ENCODE results near the gene TAAR2.

Gene TAAR2

DNA sequence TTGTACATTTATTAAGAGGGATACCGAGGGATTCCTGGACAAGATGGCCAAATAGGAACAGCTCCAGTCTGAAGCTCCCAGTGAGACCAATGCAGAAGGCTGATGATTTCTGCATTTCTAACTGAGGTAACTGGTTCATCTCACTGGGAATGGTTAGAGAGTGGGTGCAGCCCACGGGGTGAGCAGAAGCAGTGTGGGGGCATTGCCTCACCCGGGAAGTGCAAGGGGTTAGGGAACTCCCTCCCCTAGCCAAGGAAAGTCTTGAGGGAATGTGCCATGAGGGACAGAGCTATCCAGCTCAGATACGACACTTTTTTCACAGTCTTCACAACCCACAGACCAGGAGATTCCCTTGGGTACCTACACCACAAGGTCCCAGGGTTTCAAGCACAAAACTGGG lies 10.7 kb upstream of the TAAR2 start:
- DNase-seq (ENCODE audit: extremely low read depth, low read depth) = no peak
- TF ChIP-seq, protein P1, sequence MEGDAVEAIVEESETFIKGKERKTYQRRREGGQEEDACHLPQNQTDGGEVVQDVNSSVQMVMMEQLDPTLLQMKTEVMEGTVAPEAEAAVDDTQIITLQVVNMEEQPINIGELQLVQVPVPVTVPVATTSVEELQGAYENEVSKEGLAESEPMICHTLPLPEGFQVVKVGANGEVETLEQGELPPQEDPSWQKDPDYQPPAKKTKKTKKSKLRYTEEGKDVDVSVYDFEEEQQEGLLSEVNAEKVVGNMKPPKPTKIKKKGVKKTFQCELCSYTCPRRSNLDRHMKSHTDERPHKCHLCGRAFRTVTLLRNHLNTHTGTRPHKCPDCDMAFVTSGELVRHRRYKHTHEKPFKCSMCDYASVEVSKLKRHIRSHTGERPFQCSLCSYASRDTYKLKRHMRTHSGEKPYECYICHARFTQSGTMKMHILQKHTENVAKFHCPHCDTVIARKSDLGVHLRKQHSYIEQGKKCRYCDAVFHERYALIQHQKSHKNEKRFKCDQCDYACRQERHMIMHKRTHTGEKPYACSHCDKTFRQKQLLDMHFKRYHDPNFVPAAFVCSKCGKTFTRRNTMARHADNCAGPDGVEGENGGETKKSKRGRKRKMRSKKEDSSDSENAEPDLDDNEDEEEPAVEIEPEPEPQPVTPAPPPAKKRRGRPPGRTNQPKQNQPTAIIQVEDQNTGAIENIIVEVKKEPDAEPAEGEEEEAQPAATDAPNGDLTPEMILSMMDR (IDR thresholded peaks at IDR 0.05; ENCODE audit: low read depth, low read length) = no peak

- DNase-seq (ENCODE audit: extremely low read depth, low read depth) = no peak
- TF ChIP-seq, protein P1 (IDR thresholded peaks at IDR 0.05; ENCODE audit: low read depth, low read length) = no peak
Observed at GRCh38 chr6:132633362-132633761, 9.3 kb upstream of the TAAR2 start.

DNA sequence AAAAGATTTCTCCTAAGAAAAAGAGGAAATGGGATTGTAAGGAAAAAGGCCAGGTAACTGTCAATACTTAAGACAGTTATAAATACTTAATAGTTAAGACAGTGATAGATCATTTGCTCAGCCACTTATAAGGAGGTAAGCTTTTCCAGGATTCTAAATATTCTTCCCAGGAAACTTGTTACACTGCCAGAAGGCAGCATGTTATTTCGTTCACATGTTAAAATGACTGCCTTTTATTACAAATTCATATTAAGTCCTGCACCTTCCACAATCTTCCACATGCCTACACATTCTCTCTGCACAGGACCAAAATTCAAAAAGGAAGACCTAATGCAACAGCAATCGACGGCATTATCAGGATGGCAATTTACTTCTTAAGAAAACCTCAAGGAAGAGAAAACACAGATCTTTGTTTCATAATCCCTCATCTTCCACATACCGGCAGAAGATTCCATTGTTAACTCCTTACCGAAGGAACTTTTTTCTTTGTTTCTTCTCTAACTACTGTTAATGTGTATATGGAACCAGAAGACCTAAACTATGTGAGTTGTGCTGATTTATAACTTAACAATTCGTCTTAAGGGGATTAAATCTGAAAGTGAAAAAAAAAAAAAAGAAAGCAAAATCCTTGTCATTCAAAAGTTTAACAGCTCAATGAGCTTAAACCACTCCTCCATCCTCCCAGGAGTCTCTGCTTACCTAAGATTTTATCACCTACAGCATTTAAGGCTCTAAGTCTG lies 799 bp downstream of the TAAR2 start:
- TF ChIP-seq, protein P1 (IDR thresholded peaks at IDR 0.05; ENCODE audit: low read depth, low read length) = no peak
- DNase-seq (ENCODE audit: extremely low read depth, low read depth) = no peak

- no peak for DNase-seq (ENCODE audit: extremely low read depth, low read depth)
- TF ChIP-seq, protein P1 (IDR thresholded peaks at IDR 0.05; ENCODE audit: low read depth, low read length) = no peak
Observed at GRCh38 chr6:132616677-132617076, 7.4 kb downstream of the TAAR2 start.

- no peak for DNase-seq (ENCODE audit: extremely low read depth, low read depth)
- TF ChIP-seq, protein P1 (IDR thresholded peaks at IDR 0.05; ENCODE audit: low read depth, low read length) = no peak
Observed at GRCh38 chr6:132614554-132614953, 9.5 kb downstream of the TAAR2 start.

- TF ChIP-seq, protein P1 (IDR thresholded peaks at IDR 0.05; ENCODE audit: low read depth, low read length) = no peak
- no peak for DNase-seq (ENCODE audit: extremely low read depth, low read depth)
Observed at GRCh38 chr6:132612449-132613108, 11.5 kb downstream of the TAAR2 start.

DNA sequence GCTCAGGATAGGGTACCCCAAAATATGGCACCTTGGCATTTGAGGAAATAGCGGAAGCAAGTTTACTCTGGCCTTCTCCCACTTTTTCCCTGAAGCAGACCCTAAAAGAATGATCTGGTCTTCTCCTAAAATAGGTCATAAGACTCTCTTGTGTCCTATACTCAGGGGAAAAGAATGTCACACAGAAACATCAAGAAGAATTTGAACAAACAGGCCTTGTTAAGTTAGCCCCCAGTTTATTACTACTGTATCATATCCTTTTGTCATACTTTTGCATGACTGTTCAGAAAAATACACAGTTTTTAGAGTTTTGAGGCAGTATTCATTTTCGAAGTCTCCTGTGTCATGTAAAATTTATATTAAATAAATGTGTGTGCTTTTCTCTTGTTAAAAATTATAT lies 12.5 kb downstream of the TAAR2 start:
- TF ChIP-seq, protein P1 (IDR thresholded peaks at IDR 0.05; ENCODE audit: low read depth, low read length) = no peak

More for the DNA sequence above, 12.5 kb downstream of the TAAR2 start:
- DNase-seq (ENCODE audit: extremely low read depth, low read depth) = no peak
